Measurements from ENCODE around the gene RAB15.

DNA sequence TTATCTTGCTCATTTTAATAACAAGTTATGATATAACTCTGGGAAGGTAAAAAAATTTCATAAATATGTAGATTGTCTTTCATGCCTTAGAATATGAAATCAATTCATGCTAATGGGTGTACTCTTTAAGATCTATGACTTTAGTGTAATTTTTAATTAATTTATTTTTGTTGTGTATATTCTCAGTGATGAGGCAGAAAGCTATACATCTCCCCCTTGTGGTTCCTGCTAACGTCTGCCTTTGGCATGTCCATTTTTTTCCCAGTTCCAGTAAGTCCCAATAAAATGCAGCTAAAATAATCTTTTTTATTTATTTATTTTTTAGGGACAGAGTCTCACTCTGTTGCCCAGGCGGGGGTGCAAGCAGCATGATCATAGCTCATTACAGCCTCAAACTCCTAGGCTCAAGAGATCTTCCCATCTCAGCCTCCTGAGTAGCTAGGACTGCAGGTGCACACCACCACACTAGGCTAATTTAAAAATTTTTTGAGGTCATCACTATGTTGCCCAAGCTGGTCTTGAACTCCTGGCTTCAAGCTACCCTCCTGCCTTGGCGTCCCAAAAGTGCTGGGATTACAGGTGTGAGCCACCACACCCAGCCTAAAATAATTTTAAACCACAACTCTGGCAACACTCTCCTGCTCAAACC lies 61.2 kb downstream of the RAB15 start:
- TF ChIP-seq EP300 (IDR thresholded peaks at IDR 0.05) (no peak), POLR2AphosphoS5 (IDR thresholded peaks at IDR 0.05) (no peak), POLR2A (IDR thresholded peaks at IDR 0.05) (no peak)
- TF ChIP-seq, protein P1, sequence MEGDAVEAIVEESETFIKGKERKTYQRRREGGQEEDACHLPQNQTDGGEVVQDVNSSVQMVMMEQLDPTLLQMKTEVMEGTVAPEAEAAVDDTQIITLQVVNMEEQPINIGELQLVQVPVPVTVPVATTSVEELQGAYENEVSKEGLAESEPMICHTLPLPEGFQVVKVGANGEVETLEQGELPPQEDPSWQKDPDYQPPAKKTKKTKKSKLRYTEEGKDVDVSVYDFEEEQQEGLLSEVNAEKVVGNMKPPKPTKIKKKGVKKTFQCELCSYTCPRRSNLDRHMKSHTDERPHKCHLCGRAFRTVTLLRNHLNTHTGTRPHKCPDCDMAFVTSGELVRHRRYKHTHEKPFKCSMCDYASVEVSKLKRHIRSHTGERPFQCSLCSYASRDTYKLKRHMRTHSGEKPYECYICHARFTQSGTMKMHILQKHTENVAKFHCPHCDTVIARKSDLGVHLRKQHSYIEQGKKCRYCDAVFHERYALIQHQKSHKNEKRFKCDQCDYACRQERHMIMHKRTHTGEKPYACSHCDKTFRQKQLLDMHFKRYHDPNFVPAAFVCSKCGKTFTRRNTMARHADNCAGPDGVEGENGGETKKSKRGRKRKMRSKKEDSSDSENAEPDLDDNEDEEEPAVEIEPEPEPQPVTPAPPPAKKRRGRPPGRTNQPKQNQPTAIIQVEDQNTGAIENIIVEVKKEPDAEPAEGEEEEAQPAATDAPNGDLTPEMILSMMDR (IDR thresholded peaks at IDR 0.05): peak in 4 of 7 experiments; percentile 30 to 50 (median 38)

All from stomach (tissue), 4 donors.